Testis (tissue), 3 donors: ENCODE measurements around the gene KRTAP10-9. TPM values are rescaled to one million over a fixed set of nuclear protein-coding genes. Genes with fewer than 3 reads are reported as not detected.

Experiments
- DNase-seq: peaks from one replicate; pipeline ENCODE4 v3.0.0-alpha.2; 2019
- H3K27ac ChIP-seq, 2 donors: fragments of 200-600 bp; sonication (generic); one replicate each; pipeline ENCODE4 v1.5.1; 2019
- H3K27me3 ChIP-seq: fragments of 200-600 bp; sonication (generic); one replicate; pipeline ENCODE4 v1.5.1; 2019
- H3K36me3 ChIP-seq: fragments of 200-600 bp; sonication (generic); one replicate; pipeline ENCODE4 v1.5.1; 2017; ENCODE audit warnings: low read depth; ENCODE audit errors: missing control alignments
- H3K4me1 ChIP-seq: fragments of 200-600 bp; sonication (generic); one replicate; pipeline ENCODE4 v1.5.1; 2019
- H3K4me3 ChIP-seq, 2 donors: fragments of 200-600 bp; sonication (generic); one replicate each; pipeline ENCODE4 v1.5.1; 2017 to 2019
- H3K9me3 ChIP-seq: fragments of 200-600 bp; sonication (generic); one replicate; pipeline ENCODE4 v1.5.1; 2017
- POLR2A ChIP-seq: fragments of 450-650 bp; IDR thresholded peaks from one replicate; pipeline ENCODE4 v1.6.1; 2017; ENCODE audit warnings: antibody characterized with exemption, mild to moderate bottlenecking, moderate library complexity
- WGBS, 2 donors: methylation state at CpG; one replicate each; pipeline ENCODE4 v1.1.5; 2018; 5-methylcytosine and 5-hydroxymethylcytosine counted together
- intact Hi-C: fragments of 100-400 bp; cut with DNase I; formaldehyde crosslinking; loops from one replicate; pipeline ENCODE4 v1.15.1; 2023; ENCODE audit warnings: low total_unique reads
- polyA plus RNA-seq: library from polyadenylated mRNA; stranded (reverse); fragments of 350-450 nt; fragmentation: Illumina TruSeq; extraction: RNeasy Lipid Tissue Mini Kit (QIAGEN cat#74804); gene quantifications from one replicate; pipeline ENCODE4 v1.2.3, GENCODE V29; 2014; ENCODE audit warnings: low read depth, low replicate concordance; ENCODE audit not compliant: insufficient read depth
- total RNA-seq, 2 donors: library from RNA; depleted of rRNA; stranded (reverse); fragments of >200 nt; gene quantifications; one replicate each; pipeline ENCODE4 v1.2.3, GENCODE V29; 2016
- TF ChIP-seq, protein P1 (sequence below), 3 experiments: fragments of 450-650 bp in 2 of 3; fragments of 200-600 bp in 1 of 3; sonication (generic) in 1 of 3; IDR thresholded peaks; one replicate each; pipeline ENCODE4 v1.5.1; 2016 to 2019; ENCODE audit warnings: antibody characterized with exemption in 3 of 3, mild to moderate bottlenecking in 2 of 3, moderate library complexity in 1 of 3

The KRTAP10-9 gene
- total and polyA plus RNA-seq, 3 donors from 2014 or later, result not detected

DNA sequence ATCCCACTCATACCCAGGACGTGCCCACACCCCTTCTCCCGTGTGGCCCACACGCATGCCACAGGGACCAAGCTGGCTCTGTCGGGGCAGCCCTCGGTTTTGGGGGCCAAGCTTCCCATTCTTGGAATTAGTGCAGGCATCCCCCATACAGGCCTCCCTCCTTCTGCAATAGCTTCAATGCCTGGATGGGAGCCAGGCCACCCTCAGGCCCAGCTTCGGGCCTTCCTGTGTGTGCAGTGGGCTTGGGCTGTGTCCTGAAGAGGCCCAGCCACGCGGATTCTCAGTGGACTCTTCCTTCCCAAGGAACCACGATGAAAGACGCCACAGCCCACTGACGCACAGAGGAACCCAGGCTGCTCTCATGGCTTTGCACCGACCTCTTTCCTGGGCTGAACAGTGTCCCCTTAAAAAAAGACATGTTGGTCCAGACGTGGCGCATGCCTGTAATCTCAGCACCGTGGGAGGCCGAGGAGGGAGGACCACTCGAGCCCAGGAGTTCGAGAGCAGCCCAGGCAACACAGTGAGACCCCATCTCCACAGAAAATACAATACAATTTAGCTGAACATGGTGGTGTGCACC, 22.7 kb downstream of the KRTAP10-9 start:
- no peak overlapping the region for H3K27ac ChIP-seq
- H3K9me3 ChIP-seq, result no peaks in the 10 kb centered on the region
- H3K4me3 ChIP-seq, result no peak overlapping the region
- DNase-seq, result no peak
- no peaks in the 10 kb centered on the region for H3K36me3 ChIP-seq
- TF ChIP-seq, protein P1, sequence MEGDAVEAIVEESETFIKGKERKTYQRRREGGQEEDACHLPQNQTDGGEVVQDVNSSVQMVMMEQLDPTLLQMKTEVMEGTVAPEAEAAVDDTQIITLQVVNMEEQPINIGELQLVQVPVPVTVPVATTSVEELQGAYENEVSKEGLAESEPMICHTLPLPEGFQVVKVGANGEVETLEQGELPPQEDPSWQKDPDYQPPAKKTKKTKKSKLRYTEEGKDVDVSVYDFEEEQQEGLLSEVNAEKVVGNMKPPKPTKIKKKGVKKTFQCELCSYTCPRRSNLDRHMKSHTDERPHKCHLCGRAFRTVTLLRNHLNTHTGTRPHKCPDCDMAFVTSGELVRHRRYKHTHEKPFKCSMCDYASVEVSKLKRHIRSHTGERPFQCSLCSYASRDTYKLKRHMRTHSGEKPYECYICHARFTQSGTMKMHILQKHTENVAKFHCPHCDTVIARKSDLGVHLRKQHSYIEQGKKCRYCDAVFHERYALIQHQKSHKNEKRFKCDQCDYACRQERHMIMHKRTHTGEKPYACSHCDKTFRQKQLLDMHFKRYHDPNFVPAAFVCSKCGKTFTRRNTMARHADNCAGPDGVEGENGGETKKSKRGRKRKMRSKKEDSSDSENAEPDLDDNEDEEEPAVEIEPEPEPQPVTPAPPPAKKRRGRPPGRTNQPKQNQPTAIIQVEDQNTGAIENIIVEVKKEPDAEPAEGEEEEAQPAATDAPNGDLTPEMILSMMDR (IDR thresholded peaks at IDR 0.05), result no peak
- TF ChIP-seq POLR2A, result no peak
- WGBS, 2 donors, result 80 to 82% methylated on average over 18 of the region's 18 CpGs
- no peaks in the 10 kb centered on the region for H3K4me1 ChIP-seq
- no peaks in the 10 kb centered on the region for H3K27me3 ChIP-seq
- intact Hi-C loops, result no loop called here

DNA sequence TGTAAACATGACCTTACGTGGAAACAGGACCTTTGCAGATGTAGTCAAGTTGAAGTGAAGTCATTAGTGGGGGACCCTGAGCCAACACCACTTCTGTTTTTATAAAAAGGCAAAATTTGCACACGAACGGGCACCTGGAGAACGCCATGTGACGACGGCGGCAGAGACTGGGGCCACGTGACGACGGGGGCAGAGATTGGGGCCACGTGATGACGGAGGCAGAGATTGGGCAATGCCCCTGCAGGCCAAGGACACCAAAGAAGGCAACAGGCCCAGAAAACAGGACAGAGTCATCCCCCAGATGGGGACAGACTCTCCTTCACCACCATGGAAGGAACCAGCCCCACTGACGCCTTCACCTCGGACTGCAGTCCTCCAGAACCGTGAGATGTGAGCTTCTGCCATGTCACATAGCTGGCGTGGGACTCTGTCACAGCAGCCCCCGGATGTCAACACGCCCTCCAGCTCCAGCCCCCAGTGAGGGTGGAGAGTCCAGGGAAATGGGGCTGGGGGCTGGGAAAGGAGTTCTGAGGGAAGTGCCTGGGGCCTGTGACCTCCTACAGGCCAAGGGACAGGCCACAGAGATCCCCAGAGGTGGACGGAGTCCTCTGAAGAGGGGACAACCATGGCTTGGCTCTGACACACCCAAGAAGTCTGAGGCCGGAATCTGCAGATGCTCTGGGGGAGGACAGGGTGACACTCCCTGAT, 23.5 kb downstream of the KRTAP10-9 start:
- Histone ChIP-seq H3K4me3 (no peak overlapping the region), H3K36me3 (no peaks in the 10 kb centered on the region), H3K27ac (no peak overlapping the region), H3K27me3 (no peaks in the 10 kb centered on the region), H3K9me3 (no peaks in the 10 kb centered on the region), H3K4me1 (no peaks in the 10 kb centered on the region)
- intact Hi-C loops, result no loop called here
- 86% methylated on average over 18 to 20 of the region's 20 CpGs for WGBS, 2 donors
- no peak for DNase-seq
- TF ChIP-seq, protein P1 (IDR thresholded peaks at IDR 0.05), result no peak
- TF ChIP-seq POLR2A, result no peak

DNA sequence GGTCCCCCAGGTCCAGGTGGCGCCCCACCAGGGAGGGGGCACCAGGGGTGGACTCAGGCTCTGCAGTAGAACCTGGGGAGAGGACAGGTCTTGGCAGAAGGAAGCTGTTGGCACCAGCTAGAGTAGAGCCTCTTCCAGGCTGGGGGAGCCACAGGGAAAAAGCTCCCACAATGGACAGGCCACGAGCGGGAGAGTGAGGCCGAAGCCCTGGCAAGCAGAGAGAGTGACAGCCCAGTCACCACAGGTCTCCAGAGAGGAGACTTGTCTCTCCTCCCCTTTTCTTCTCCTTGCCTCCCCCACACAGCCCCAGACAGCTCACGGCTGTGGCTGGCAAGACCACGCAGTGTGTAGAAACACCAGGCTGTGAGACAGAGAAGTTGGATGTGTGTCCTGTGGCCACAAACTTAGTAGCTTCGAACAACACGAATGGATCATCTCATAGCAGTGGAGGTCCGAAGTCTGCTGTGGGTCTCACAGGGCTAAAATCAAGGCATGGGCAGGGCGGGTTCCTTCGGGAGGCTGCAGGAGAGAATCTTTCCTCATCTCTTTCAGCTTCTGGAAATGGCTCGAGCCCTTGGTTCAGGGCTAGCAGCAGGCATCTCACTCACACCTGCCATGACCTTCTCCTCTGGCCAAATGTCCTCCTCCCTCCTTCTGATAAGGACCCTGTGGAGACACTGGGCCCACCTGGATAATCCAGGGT, 24.2 kb downstream of the KRTAP10-9 start:
- TF ChIP-seq, protein P1 (IDR thresholded peaks at IDR 0.05), result no peak
- TF ChIP-seq POLR2A, result no peak
- Histone ChIP-seq H3K27ac (no peak overlapping the region), H3K9me3 (no peaks in the 10 kb centered on the region), H3K27me3 (no peaks in the 10 kb centered on the region), H3K4me3 (no peak overlapping the region), H3K36me3 (no peaks in the 10 kb centered on the region), H3K4me1 (no peaks in the 10 kb centered on the region)
- DNase-seq, result no peak
- WGBS, 2 donors, result 81 to 92% methylated on average over 12 of the region's 12 CpGs
- intact Hi-C loops, result no loop called here

DNA sequence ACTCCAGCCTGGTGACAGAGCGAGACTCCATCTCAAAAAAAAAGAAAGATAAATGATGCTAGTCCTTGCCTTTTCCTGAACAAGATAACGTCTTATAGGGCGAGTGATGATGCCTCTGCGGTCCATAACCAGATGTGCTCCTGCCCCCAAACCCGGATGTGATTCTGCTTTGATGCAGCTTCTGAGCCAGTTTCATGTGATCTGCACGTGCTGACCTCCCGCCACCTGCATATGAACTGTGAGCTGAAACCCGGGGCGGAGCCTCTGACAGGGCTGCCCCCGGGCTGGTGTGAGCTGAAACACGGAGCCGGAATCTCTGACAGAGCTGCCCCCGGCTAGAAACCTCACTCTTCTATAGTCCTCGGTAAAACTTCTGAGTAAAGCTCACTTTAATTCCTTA, 26.2 kb downstream of the KRTAP10-9 start:
- no peak overlapping the region for H3K4me3 ChIP-seq
- H3K36me3 ChIP-seq, result no peaks in the 10 kb centered on the region
- intact Hi-C loops, result no loop called here
- H3K27me3 ChIP-seq, result no peaks in the 10 kb centered on the region
- H3K4me1 ChIP-seq, result no peaks in the 10 kb centered on the region
- DNase-seq, result no peak
- no peaks in the 10 kb centered on the region for H3K9me3 ChIP-seq
- no peak overlapping the region for H3K27ac ChIP-seq
- TF ChIP-seq POLR2A, result no peak
- TF ChIP-seq, protein P1 (IDR thresholded peaks at IDR 0.05), result no peak
- WGBS, 2 donors, result 67 to 74% methylated on average over 14 of the region's 14 CpGs
